Right atrium auricular region (tissue), 2 donors: ENCODE measurements around the gene TRIM31. TPM values are rescaled to one million over a fixed set of nuclear protein-coding genes. Genes with fewer than 3 reads are reported as not detected.

Experiments used
- DNase-seq: peaks from one replicate; pipeline ENCODE4 v3.0.0-alpha.2; 2019; ENCODE audit warnings: low spot score
- H3K27ac ChIP-seq, 2 donors: fragments of 200-600 bp; sonication (generic); 1 replicate in 1 of 2; 2 replicates in 1 of 2; pipeline ENCODE4 v1.5.1; 2016 to 2019
- H3K27me3 ChIP-seq, 2 donors: fragments of 200-600 bp; sonication (generic); one replicate each; pipeline versions ENCODE4 v1.5.1 to v1.6.0; 2017 to 2019
- H3K36me3 ChIP-seq: fragments of 200-600 bp; sonication (generic); one replicate; pipeline ENCODE4 v1.5.1; 2016
- H3K4me1 ChIP-seq, 2 donors: fragments of 200-600 bp; sonication (generic); one replicate each; pipeline versions ENCODE4 v1.5.1 to v1.6.0; 2017 to 2019
- H3K4me3 ChIP-seq, 2 donors: fragments of 200-600 bp; sonication (generic); 1 replicate in 1 of 2; 2 replicates in 1 of 2; pipeline ENCODE4 v1.5.1; 2017 to 2019; ENCODE audit warnings: mild to moderate bottlenecking in 1 of 2, moderate library complexity in 1 of 2
- H3K9me3 ChIP-seq, 2 donors: fragments of 200-600 bp; sonication (generic); one replicate each; pipeline ENCODE4 v1.5.1; 2019
- total RNA-seq, 2 donors: library from RNA; depleted of rRNA; stranded (reverse); fragments of >200 nt; gene quantifications; one replicate each; pipeline ENCODE4 v1.1.0, GENCODE V29; 2016
- TF ChIP-seq, protein P1 (sequence below), 2 donors: fragments of 200-600 bp; sonication (generic); IDR thresholded peaks; one replicate each; pipeline ENCODE4 v1.5.1; 2019; ENCODE audit warnings: antibody characterized with exemption in 2 of 2

Gene TRIM31
- total RNA-seq, 2 donors from 2014 or later, result not detected

DNA sequence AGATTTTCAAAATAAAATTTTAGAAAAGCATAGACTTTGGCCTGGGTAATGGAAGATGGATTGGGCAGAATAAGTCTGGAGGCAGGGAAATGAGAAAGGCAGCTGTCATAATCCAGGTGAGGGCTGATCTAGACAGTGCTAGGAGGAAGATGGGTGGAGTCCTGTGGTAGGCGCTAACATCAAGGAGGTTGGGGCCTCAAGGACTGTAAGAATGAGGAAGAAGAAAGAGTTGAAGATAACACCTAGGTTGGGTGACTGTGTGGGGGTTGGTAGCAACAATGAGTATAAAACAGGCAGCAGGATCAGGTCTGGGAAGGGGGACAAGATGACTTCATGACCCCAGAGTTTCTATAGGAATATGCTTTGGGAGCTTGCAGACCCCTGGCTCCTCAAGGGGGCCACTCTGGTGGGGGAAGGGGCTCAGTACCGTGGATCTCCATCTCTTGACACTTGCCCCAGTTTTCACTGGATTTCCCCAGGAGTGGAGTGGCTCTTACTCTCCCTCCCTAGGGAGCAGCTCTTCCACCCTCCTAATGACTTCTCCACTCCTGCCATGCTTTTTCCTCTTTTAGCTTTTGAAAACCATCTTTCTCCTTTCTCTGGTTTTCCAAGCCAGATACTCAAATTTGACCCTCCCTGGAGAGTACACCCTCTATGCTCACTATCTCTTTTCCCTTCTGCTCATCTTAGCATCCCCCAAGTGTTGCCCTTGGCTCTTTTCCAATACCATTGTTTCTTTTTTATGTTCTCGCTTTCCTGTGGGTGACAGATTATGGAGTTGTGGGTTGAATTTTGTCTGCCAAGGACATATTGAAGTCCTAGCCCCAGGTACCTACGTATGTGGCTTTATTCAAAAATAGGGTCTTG lies 14.8 kb downstream of the TRIM31 start:
- no peaks in the 10 kb centered on the region for H3K36me3 ChIP-seq
- TF ChIP-seq, protein P1, sequence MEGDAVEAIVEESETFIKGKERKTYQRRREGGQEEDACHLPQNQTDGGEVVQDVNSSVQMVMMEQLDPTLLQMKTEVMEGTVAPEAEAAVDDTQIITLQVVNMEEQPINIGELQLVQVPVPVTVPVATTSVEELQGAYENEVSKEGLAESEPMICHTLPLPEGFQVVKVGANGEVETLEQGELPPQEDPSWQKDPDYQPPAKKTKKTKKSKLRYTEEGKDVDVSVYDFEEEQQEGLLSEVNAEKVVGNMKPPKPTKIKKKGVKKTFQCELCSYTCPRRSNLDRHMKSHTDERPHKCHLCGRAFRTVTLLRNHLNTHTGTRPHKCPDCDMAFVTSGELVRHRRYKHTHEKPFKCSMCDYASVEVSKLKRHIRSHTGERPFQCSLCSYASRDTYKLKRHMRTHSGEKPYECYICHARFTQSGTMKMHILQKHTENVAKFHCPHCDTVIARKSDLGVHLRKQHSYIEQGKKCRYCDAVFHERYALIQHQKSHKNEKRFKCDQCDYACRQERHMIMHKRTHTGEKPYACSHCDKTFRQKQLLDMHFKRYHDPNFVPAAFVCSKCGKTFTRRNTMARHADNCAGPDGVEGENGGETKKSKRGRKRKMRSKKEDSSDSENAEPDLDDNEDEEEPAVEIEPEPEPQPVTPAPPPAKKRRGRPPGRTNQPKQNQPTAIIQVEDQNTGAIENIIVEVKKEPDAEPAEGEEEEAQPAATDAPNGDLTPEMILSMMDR (IDR thresholded peaks at IDR 0.05), result no peak
- DNase-seq, result no peak
- H3K4me3 ChIP-seq, result no peak overlapping the region
- no peak overlapping the region for H3K27ac ChIP-seq
- no peaks in the 10 kb centered on the region for H3K9me3 ChIP-seq
- H3K27me3 ChIP-seq, result no peaks in the 10 kb centered on the region
- H3K4me1 ChIP-seq, result peaks cover 0 to 27% of the 10 kb centered on the region in 2 donors

DNA sequence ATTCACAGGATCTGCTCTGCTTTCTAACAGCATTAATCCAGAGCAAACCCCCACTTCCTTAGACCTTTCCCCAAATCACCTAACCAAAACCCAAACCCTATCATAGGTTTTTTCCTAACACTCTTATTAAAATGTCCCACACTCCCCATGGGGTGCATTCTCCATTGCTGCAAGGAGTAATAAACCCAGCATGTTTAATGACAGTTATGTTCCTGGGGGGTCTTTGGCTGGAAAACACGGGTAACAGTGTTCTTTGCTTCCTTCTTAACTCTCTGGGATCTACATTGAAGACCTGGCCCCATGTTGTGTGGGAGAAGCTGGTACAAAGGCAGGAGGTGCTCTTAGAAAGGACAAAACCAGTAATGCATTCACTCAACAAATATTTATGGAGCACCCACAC lies 16.1 kb downstream of the TRIM31 start:
- DNase-seq, result no peak
- Histone ChIP-seq H3K27me3 (no peaks in the 10 kb centered on the region), H3K36me3 (no peaks in the 10 kb centered on the region), H3K9me3 (no peaks in the 10 kb centered on the region), H3K4me1 (peaks cover 0 to 17% of the 10 kb centered on the region in 2 donors), H3K4me3 (no peak overlapping the region), H3K27ac (no peak overlapping the region)
- TF ChIP-seq, protein P1 (IDR thresholded peaks at IDR 0.05), result no peak

DNA sequence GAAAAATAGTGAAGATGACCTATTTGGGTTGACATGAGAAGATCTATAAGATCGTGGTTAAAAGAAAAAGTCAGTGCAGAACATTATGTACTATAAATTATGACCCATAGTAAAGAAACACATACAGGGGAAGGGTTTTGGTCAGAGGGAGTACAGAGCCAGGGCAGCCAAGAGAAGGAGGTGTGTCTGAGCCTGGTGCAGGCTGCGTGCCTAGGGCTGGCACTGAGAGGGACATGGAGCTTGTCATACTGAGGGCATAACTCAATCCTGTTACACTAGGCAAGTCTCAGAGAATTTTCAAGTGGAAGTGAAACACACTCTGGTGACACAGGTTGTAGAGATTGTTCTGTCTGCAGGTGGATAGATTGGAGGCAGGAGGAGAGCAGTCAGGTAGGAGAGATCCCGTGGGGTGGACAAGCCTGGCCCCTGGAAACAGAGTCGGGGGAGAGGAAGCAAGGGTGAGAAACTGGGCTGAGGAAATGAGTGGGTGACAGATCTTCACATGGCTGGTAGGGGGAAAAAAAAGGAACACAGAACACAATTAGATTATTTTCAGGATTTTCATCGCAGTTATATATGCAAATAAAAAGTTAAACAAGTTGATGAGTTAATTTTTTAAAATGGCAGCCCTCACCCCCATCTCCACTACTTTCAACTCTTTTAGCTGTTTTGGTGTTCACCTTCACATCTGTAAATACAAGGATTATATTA lies 18.8 kb downstream of the TRIM31 start:
- H3K27ac ChIP-seq, result no peak overlapping the region
- H3K4me3 ChIP-seq, result no peak overlapping the region
- no peaks in the 10 kb centered on the region for H3K36me3 ChIP-seq
- TF ChIP-seq, protein P1 (IDR thresholded peaks at IDR 0.05), result no peak
- H3K27me3 ChIP-seq, result no peaks in the 10 kb centered on the region
- no peaks in the 10 kb centered on the region for H3K4me1 ChIP-seq
- H3K9me3 ChIP-seq, result no peaks in the 10 kb centered on the region
- DNase-seq, result no peak

DNA sequence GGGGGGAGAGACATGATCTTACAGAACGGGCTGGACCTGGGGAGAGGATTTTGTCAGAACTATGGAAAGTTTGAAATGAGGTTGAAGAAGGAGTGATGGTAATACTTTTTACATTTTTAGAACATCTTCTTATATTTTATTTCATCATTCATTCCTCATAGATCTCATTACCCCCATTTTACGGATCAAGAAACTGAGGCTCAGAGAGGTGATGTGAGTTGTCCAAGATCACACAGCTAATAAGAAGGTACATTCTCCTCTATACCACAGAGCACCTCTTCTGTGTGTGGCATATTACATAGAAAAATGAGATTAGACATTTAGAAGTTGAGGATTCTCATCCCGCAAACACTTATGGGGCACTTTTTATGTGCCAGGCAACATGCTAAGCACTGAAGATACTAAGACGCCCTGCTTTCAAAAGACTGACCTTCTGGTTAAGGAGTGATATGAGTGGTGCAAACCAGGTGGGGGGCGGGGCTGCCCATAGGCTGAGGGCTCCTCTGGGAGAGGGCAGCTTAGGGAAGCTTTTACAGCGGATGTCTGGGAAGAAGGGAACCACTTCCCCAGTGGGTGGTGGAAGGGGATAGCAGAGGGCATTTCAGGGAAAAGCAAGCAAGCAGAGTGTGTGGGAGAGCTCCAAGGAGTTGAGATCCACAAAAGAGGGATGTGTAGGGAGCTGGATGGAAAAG lies 19.9 kb downstream of the TRIM31 start:
- Histone ChIP-seq H3K9me3 (no peaks in the 10 kb centered on the region), H3K27me3 (no peaks in the 10 kb centered on the region), H3K27ac (no peak overlapping the region), H3K36me3 (no peaks in the 10 kb centered on the region), H3K4me3 (no peak overlapping the region), H3K4me1 (no peaks in the 10 kb centered on the region)
- TF ChIP-seq, protein P1 (IDR thresholded peaks at IDR 0.05), result no peak
- DNase-seq, result no peak

DNA sequence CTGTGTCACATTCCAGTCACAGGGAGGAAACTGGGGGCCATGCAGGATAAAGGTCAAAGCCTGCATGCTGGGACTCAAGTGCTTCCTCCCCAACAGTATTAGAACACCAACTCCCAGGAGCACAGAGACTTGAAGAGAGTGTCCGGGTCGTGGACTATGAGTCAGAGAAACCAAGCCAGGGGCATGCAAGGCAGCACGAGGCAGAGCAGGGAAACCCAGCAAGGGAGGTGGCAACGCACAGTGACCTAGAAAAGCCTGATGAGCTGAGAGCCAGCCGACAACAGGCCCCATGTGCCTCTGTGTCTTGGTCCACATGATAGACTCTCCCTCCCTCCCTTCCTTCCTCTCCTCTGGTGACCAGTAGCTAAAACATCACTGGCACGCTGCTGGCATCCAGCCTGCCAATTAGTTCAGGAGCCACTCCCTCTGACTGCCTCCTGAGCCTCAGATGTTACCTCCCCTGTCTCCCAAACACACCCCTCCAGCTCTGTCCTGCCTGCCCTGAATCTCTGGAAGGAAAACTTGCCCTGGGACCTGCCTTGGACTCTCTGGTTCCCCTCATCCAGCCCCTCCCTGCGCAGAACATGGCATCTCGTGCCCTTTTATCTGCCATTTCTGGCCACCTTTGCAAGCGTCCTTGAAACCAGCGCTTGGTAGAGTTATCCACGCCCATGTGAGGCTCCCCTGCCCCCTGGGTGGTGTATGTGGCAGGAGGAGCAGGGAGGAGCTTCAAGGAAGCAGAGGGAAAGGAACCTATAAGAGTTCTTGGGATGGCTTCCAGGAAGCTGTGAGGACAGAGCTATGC lies 21.1 kb downstream of the TRIM31 start:
- TF ChIP-seq, protein P1 (IDR thresholded peaks at IDR 0.05), result no peak
- H3K4me1 ChIP-seq, result no peaks in the 10 kb centered on the region
- H3K4me3 ChIP-seq, result no peak overlapping the region
- H3K36me3 ChIP-seq, result no peaks in the 10 kb centered on the region
- no peak for DNase-seq
- H3K9me3 ChIP-seq, result no peaks in the 10 kb centered on the region
- H3K27ac ChIP-seq, result no peak overlapping the region
- no peaks in the 10 kb centered on the region for H3K27me3 ChIP-seq
